H9 (cell line): ENCODE measurements around the gene FAM219A. TPM values are rescaled to one million over a fixed set of nuclear protein-coding genes. Genes with fewer than 3 reads are reported as not detected.

Experiments used
- DNase-seq: peaks from one replicate; pipeline ENCODE4 v3.0.0-alpha.2; 2017
- H2AFZ ChIP-seq: one replicate; pipeline ENCODE4 v1.6.1; 2013; ENCODE audit warnings: mild to moderate bottlenecking, low read length, control low read depth, moderate library complexity
- H2AK5ac ChIP-seq: 2 replicates; pipeline ENCODE4 v1.6.1; 2013; ENCODE audit warnings: low read length, control low read depth, mixed read lengths; ENCODE audit not compliant: insufficient read length
- H2BK120ac ChIP-seq: one replicate; pipeline ENCODE4 v1.6.1; 2013; ENCODE audit warnings: low read depth, mild to moderate bottlenecking, low read length, control low read depth, inconsistent platforms; ENCODE audit not compliant: poor library complexity, severe bottlenecking
- H2BK12ac ChIP-seq: 2 replicates; pipeline ENCODE4 v1.6.1; 2013; ENCODE audit warnings: low read length, control low read depth, mixed read lengths, low read depth; ENCODE audit not compliant: insufficient read length
- H2BK15ac ChIP-seq: 2 replicates; pipeline ENCODE4 v1.6.1; 2013; ENCODE audit warnings: low read depth, low read length, control low read depth
- H2BK20ac ChIP-seq: one replicate; pipeline ENCODE4 v1.6.1; 2013; ENCODE audit warnings: low read depth, mild to moderate bottlenecking, low read length, control low read depth, inconsistent platforms; ENCODE audit not compliant: poor library complexity, severe bottlenecking
- H2BK5ac ChIP-seq: 2 replicates; pipeline ENCODE4 v1.6.1; 2013; ENCODE audit warnings: low read length, control low read depth, mixed read lengths; ENCODE audit not compliant: insufficient read length
- H3K14ac ChIP-seq: 2 replicates; pipeline ENCODE4 v1.6.1; 2013; ENCODE audit warnings: low read length, control low read depth; ENCODE audit not compliant: insufficient read depth
- H3K18ac ChIP-seq: 2 replicates; pipeline ENCODE4 v1.6.1; 2013; ENCODE audit warnings: low read depth, mild to moderate bottlenecking, mixed read lengths, low read length, control low read depth; ENCODE audit not compliant: insufficient read length
- H3K23ac ChIP-seq: 2 replicates; pipeline ENCODE4 v1.6.1; 2013; ENCODE audit warnings: low read length, control low read depth, mixed read lengths, low read depth; ENCODE audit not compliant: insufficient read length
- H3K23me2 ChIP-seq: 2 replicates; pipeline ENCODE4 v1.6.1; 2013; ENCODE audit warnings: low read depth, mild to moderate bottlenecking, mixed read lengths, low read length, control low read depth; ENCODE audit not compliant: insufficient read length, poor library complexity, severe bottlenecking
- H3K27ac ChIP-seq: 2 replicates; pipeline ENCODE4 v1.5.1; 2013; ENCODE audit warnings: low read length, control low read depth, mixed read lengths, low read depth; ENCODE audit not compliant: insufficient read length
- H3K27me3 ChIP-seq: 2 replicates; pipeline ENCODE4 v1.6.1; 2013; ENCODE audit warnings: low read length, control low read depth, inconsistent platforms; ENCODE audit not compliant: insufficient read depth
- H3K4ac ChIP-seq: 2 replicates; pipeline ENCODE4 v1.6.1; 2013; ENCODE audit warnings: low read depth, mild to moderate bottlenecking, control low read depth, inconsistent platforms, low read length, moderate library complexity
- H3K4me1 ChIP-seq: 2 replicates; pipeline ENCODE4 v1.6.1; 2013; ENCODE audit warnings: low read length, control low read depth, inconsistent platforms; ENCODE audit not compliant: insufficient read depth
- H3K4me2 ChIP-seq: 2 replicates; pipeline ENCODE4 v1.6.1; 2013; ENCODE audit warnings: low read length, control low read depth, mixed read lengths; ENCODE audit not compliant: insufficient read length, insufficient read depth
- H3K56ac ChIP-seq: 2 replicates; pipeline ENCODE4 v1.6.1; 2013; ENCODE audit warnings: low read depth, mild to moderate bottlenecking, mixed read lengths, low read length, control low read depth; ENCODE audit not compliant: insufficient read length
- H3K79me1 ChIP-seq: 2 replicates; pipeline ENCODE4 v1.6.1; 2013; ENCODE audit warnings: low read depth, mild to moderate bottlenecking, moderate library complexity, low read length, control low read depth, inconsistent platforms; ENCODE audit not compliant: insufficient read depth, poor library complexity, severe bottlenecking
- H3K79me2 ChIP-seq: 2 replicates; pipeline ENCODE4 v1.6.1; 2013; ENCODE audit warnings: low read length, control low read depth, inconsistent platforms; ENCODE audit not compliant: insufficient read depth
- H3K9ac ChIP-seq: 2 replicates; pipeline ENCODE4 v1.6.1; 2013; ENCODE audit warnings: low read length, control low read depth, mixed read lengths; ENCODE audit not compliant: insufficient read length; ENCODE audit errors: extremely low read depth
- H3K9me3 ChIP-seq: one replicate; pipeline ENCODE4 v1.6.1; 2013; ENCODE audit warnings: low read depth, low read length, inconsistent platforms; ENCODE audit not compliant: control insufficient read depth
- H3T11ph ChIP-seq: one replicate; pipeline ENCODE4 v1.6.1; 2013; ENCODE audit warnings: mild to moderate bottlenecking, low read length, control low read depth, inconsistent platforms
- H4K20me1 ChIP-seq: one replicate; pipeline ENCODE4 v1.6.1; 2013; ENCODE audit not compliant: control insufficient read depth, insufficient read length, insufficient read depth
- H4K5ac ChIP-seq: 2 replicates; pipeline ENCODE4 v1.6.1; 2013; ENCODE audit warnings: low read depth, mild to moderate bottlenecking, mixed read lengths, low read length, control low read depth; ENCODE audit not compliant: insufficient read length
- H4K8ac ChIP-seq: replicated peaks from 2 replicates; pipeline ENCODE4 v1.6.1; 2013; ENCODE audit warnings: low read length, control low read depth, mixed read lengths, low read depth; ENCODE audit not compliant: insufficient read length
- H4K91ac ChIP-seq: 2 replicates; pipeline ENCODE4 v1.6.1; 2013; ENCODE audit warnings: low read depth, mild to moderate bottlenecking, moderate library complexity, mixed read lengths, low read length, control low read depth; ENCODE audit not compliant: insufficient read length
- H3K27ac Mint-ChIP-seq, 3 experiments: 2 replicates in 2 of 3; 3 replicates in 1 of 3; pipeline ENCODE4 v1.8.0; 2020 to 2021; ENCODE audit warnings: mixed read lengths in 3 of 3, mild to moderate bottlenecking in 1 of 3, moderate library complexity in 1 of 3
- H3K27me3 Mint-ChIP-seq: 2 replicates; pipeline ENCODE4 v1.8.0; 2021; ENCODE audit warnings: low read depth, mild to moderate bottlenecking, moderate library complexity, mixed read lengths
- H3K36me3 Mint-ChIP-seq, 3 experiments: 2 replicates in 2 of 3; 3 replicates in 1 of 3; pipeline ENCODE4 v1.8.0; 2020 to 2021; ENCODE audit warnings: low read depth in 3 of 3, mixed read lengths in 3 of 3; ENCODE audit not compliant: insufficient read depth in 1 of 3
- H3K4me1 Mint-ChIP-seq, 2 experiments: 2 replicates each; pipeline ENCODE4 v1.8.0; 2020; ENCODE audit warnings: mixed read lengths in 2 of 2
- H3K4me3 Mint-ChIP-seq, 2 experiments: 2 replicates in 1 of 2; 3 replicates in 1 of 2; pipeline ENCODE4 v1.8.0; 2020 to 2021; ENCODE audit warnings: mild to moderate bottlenecking in 2 of 2, mixed read lengths in 2 of 2, moderate library complexity in 1 of 2
- H3K9me3 Mint-ChIP-seq, 2 experiments: 2 replicates in 1 of 2; 3 replicates in 1 of 2; pipeline ENCODE4 v1.8.0; 2020; ENCODE audit warnings: mild to moderate bottlenecking in 2 of 2, mixed read lengths in 2 of 2, moderate library complexity in 1 of 2
- WGBS: extraction: QIAGEN DNeasy Blood & Tissue Kit; methylation state at CpG from one replicate; pipeline ENCODE4 v1.1.7; 2013; ENCODE audit warnings: missing lambda C conversion rate, low lambda C conversion rate, mixed read lengths; ENCODE audit not compliant: insufficient read length; ENCODE audit errors: extremely low coverage; 5-methylcytosine and 5-hydroxymethylcytosine counted together
- total RNA-seq: library from RNA; stranded (reverse); gene quantifications from 2 replicates; pipeline ENCODE4 v1.2.1, GENCODE V29; 2021
- TF ChIP-seq, protein P1 (sequence below): fragments of 200-600 bp; sonication (generic); conservative IDR thresholded peaks from 3 replicates; pipeline ENCODE4 v1.8.0; 2021; ENCODE audit warnings: antibody characterized with exemption, mild to moderate bottlenecking

Gene FAM219A
- total RNA-seq, 1 experiment from 2014 or later = 16.7 TPM

DNA sequence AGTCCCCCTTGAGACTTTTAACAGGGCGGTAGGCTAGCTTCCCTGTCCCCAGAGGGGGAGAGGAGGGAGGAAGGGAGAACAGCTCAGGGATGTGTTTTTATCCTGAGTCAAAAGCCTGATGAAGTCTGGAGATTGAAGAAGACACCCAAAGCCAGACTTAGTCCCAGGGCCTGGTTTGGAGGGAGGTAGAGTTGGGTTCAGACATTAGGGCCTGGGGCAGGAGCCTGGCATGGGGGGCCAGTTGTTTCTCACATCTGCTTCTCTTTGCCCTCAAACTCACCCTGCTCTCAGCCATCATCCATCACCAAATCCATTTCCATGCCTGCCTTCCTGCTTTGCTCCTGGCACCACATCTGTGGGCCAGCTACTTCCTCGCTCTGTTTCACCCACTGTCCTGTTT, 84.6 kb downstream of the FAM219A start:
- no peak overlapping the region for H4K5ac ChIP-seq
- H3K56ac ChIP-seq = no peak overlapping the region
- H3K4me1 ChIP-seq = 0 out of 2 replicates have a peak, but pooled peaks cover 4% of the 10 kb centered on the region
- Mint-ChIP-seq H3K9me3 (peaks cover under 1 to 3% of the 10 kb centered on the region in 2 experiments; a peak in 4 of 5 replicates), H3K4me1 (peaks cover 16 to 24% of the 10 kb centered on the region in 2 experiments), H3K27me3 (peaks cover 13% of the 10 kb centered on the region), H3K4me3 (no peak overlapping the region), H3K27ac (no peak overlapping the region), H3K36me3 (peaks cover 26 to 30% (median 28%) of the 10 kb centered on the region in 3 experiments)
- H3K79me2 ChIP-seq = no peaks in the 10 kb centered on the region
- no peak overlapping the region for H3K14ac ChIP-seq
- H3K4me2 ChIP-seq = no peak overlapping the region
- no peak overlapping the region for H3K18ac ChIP-seq
- H4K91ac ChIP-seq = no peak overlapping the region
- no peak overlapping the region for H3K27ac ChIP-seq
- no peak overlapping the region for H3K4ac ChIP-seq
- no peak overlapping the region for H2BK20ac ChIP-seq
- H2BK15ac ChIP-seq = no peak overlapping the region
- no peaks in the 10 kb centered on the region for H3K9me3 ChIP-seq
- no peak overlapping the region for H2AFZ ChIP-seq
- H4K20me1 ChIP-seq = no peaks in the 10 kb centered on the region
- H3K79me1 ChIP-seq = no peaks in the 10 kb centered on the region
- no peak overlapping the region for H2BK120ac ChIP-seq
- H4K8ac ChIP-seq = no peak overlapping the region
- H2BK5ac ChIP-seq = no peak overlapping the region
- no peak overlapping the region for H2AK5ac ChIP-seq
- no peak overlapping the region for H3T11ph ChIP-seq
- peaks cover 13% of the 10 kb centered on the region for H3K23me2 ChIP-seq
- H3K27me3 ChIP-seq = no peaks in the 10 kb centered on the region
- DNase-seq = no peak
- TF ChIP-seq, protein P1, sequence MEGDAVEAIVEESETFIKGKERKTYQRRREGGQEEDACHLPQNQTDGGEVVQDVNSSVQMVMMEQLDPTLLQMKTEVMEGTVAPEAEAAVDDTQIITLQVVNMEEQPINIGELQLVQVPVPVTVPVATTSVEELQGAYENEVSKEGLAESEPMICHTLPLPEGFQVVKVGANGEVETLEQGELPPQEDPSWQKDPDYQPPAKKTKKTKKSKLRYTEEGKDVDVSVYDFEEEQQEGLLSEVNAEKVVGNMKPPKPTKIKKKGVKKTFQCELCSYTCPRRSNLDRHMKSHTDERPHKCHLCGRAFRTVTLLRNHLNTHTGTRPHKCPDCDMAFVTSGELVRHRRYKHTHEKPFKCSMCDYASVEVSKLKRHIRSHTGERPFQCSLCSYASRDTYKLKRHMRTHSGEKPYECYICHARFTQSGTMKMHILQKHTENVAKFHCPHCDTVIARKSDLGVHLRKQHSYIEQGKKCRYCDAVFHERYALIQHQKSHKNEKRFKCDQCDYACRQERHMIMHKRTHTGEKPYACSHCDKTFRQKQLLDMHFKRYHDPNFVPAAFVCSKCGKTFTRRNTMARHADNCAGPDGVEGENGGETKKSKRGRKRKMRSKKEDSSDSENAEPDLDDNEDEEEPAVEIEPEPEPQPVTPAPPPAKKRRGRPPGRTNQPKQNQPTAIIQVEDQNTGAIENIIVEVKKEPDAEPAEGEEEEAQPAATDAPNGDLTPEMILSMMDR = no peak
- H3K23ac ChIP-seq = no peak overlapping the region
- no CpG with 5 or more reads among the region's 2 CpGs for WGBS
- H3K9ac ChIP-seq = no peak overlapping the region
- H2BK12ac ChIP-seq = no peak overlapping the region
